Breast epithelium (tissue), 3 donors: ENCODE data around the gene HDAC1.
A peak's percentile ranks its signal among the peaks of the same experiment; 100 is the strongest.

ENCODE experiments used
- POLR2A ChIP-seq: fragments of 450-650 bp; IDR thresholded peaks from one replicate; pipeline ENCODE4 v1.6.1; 2016; ENCODE audit warnings: antibody characterized with exemption, mild to moderate bottlenecking, moderate library complexity
- POLR2AphosphoS5 ChIP-seq, 3 donors: sonication (generic); formaldehyde crosslinking; IDR thresholded peaks; one replicate each; pipeline ENCODE4 v1.6.1; 2017; ENCODE audit warnings: antibody characterized with exemption in 3 of 3
- TF ChIP-seq, protein P1 (sequence below), 3 donors: fragments of 450-650 bp; IDR thresholded peaks; one replicate each; pipeline ENCODE4 v1.5.1; 2016 to 2017; ENCODE audit warnings: antibody characterized with exemption in 3 of 3, mild to moderate bottlenecking in 3 of 3, moderate library complexity in 3 of 3

DNA sequence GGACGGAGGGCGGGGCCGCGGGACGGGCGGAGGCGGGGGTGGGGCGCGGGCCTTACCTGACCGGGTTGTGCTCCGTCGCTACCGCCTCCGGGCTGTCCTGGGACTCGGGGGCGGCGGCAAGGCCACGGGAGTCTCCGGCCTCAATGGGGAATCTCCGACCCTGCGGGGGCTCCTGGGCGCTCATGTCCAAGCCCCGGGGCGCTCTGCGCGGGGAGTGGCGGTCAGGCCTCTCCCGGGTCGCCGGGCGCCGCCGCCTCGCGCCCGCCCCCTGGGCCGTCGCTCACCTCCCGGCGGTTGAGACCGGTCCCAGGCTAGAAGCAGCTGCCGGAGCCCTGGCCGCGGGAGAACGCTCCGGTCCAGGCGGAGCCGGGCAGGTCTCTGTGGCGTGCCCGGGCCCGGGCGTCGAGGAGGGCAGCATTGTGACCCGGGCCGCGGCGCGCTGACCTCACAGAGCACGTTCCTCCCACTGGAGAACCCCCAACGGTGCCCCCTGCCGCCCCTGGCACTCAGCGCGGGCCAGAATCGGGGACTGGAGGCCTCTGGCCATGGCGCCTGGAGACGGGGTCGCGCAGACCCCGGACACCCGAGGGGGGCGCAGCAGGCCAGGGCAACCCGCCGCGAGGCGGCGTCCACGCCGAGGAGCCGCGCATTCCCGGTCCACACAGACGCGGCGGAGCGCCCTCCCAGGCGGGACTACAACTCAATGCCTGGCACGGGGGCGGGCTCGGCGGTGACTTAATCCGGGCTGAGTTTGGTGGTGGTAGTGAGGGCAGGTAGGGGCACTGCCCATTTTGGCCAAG, 70.0 kb downstream of the HDAC1 start:
- TF ChIP-seq, protein P1, sequence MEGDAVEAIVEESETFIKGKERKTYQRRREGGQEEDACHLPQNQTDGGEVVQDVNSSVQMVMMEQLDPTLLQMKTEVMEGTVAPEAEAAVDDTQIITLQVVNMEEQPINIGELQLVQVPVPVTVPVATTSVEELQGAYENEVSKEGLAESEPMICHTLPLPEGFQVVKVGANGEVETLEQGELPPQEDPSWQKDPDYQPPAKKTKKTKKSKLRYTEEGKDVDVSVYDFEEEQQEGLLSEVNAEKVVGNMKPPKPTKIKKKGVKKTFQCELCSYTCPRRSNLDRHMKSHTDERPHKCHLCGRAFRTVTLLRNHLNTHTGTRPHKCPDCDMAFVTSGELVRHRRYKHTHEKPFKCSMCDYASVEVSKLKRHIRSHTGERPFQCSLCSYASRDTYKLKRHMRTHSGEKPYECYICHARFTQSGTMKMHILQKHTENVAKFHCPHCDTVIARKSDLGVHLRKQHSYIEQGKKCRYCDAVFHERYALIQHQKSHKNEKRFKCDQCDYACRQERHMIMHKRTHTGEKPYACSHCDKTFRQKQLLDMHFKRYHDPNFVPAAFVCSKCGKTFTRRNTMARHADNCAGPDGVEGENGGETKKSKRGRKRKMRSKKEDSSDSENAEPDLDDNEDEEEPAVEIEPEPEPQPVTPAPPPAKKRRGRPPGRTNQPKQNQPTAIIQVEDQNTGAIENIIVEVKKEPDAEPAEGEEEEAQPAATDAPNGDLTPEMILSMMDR (IDR thresholded peaks at IDR 0.05): peak in 2 of 3 donors; percentile 29 to 41
- TF ChIP-seq POLR2A (no peak), POLR2AphosphoS5 (IDR thresholded peaks at IDR 0.05) (peak in 1 of 3 donors; percentile 20)
